ENCODE data around the gene MGAT4B. TPM values are rescaled to one million over a fixed set of nuclear protein-coding genes. Genes with fewer than 3 reads are reported as not detected.

The MGAT4B gene
- total and polyA plus RNA-seq, 2 of the 13 experiments (the other 11 are each of a cell fraction or from before 2014, with no cell fraction given), result 93.5 to 130 TPM

DNA sequence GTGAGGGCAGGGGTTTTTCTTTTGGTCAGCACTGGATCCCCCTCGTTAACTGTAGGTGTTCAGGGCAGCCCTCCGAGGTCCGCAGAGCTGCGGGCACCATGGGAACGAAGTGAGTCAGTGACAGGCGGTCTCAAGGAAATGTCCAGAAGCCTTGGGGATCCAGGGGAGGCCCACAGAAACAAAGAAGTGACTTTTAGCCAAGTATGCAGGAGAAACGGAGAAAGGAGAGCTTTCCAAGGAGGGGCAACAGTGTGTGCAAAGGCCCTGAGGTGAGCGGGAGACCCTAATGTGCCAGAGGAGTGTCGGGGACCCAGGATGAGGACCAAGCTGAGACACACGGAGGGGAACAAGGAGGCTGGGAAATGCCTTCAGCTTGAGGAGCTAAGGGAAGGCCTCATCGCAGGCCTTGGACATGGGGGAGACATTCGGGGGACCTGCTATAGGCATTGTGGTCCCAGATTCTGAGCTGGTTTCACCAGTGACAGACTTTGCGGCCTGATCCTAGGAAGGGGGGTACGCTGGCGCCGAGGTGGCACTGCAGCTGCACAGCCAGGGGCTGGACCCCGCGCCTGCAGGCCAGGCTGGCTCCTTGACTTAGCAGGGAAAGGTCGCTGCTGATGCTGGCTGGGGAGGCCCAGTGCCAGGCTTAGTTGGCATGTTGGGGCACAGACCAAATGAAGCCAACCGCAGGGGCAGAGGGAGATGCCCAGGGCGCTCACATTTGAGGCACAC, 9.6 kb downstream of the MGAT4B start:
- DNase-seq (ENCODE audit: low spot score) (no peak), FAIRE-seq (no peak), ATAC-seq (no peak)
- H3K9ac ChIP-seq (ENCODE audit: insufficient read depth, low read depth, low read length), result peak overlapping the region; percentile 76
- H2AFZ ChIP-seq (ENCODE audit: low read length), result no peak overlapping the region
- H3K36me3 ChIP-seq (replicated peaks in 1 of 2; ENCODE audit: control insufficient read depth in 1 of 2, insufficient read depth in 2 of 2, low read length in 2 of 2), result peaks cover 24 to 41% of the 10 kb centered on the region in 2 experiments; a peak in 4 of 5 replicates
- H4K20me1 ChIP-seq (ENCODE audit: insufficient read depth, low read length), result peaks cover 5% of the 10 kb centered on the region; the same call in 1 of the 2 replicates
- peak overlapping the region; percentile 77 for H3K27ac ChIP-seq (ENCODE audit: extremely low read length, insufficient read depth, low read length)
- peaks cover 41% of the 10 kb centered on the region for H3K4me1 ChIP-seq (ENCODE audit: insufficient read depth, low read length)
- H3K9me3 ChIP-seq (ENCODE audit: low read length), result no peaks in the 10 kb centered on the region
- TF ChIP-seq ASH2L (IDR thresholded peaks at IDR 0.05; ENCODE audit: insufficient read length, low read depth, low read length) (peak; percentile 2), ZC3H13 (CRISPR knock-in tag; IDR thresholded peaks at IDR 0.05) (0 out of 2 replicates have a peak, but pooled peaks have one; percentile 25), ZMYM2 (CRISPR knock-in tag; IDR thresholded peaks at IDR 0.05) (0 out of 2 replicates have a peak, but pooled peaks have one; percentile 5), ZNF230 (CRISPR knock-in tag; IDR thresholded peaks at IDR 0.05) (peak; percentile 18; the same call in 1 of the 2 replicates), EED (CRISPR knock-in tag; IDR thresholded peaks at IDR 0.05) (no peak), ZNF652 (CRISPR knock-in tag; IDR thresholded peaks at IDR 0.05; ENCODE audit: borderline replicate concordance, low read depth) (no peak), ZMYM3 (CRISPR knock-in tag; IDR thresholded peaks at IDR 0.05) (peak; percentile 59; the same call in 1 of the 2 replicates), ZNF572 (CRISPR knock-in tag; IDR thresholded peaks at IDR 0.05) (0 out of 2 replicates have a peak, but pooled peaks have one; percentile 22), CAMTA2 (CRISPR knock-in tag; IDR thresholded peaks at IDR 0.05; ENCODE audit: borderline replicate concordance) (0 out of 2 replicates have a peak, but pooled peaks have one; percentile 13), ZNF350 (CRISPR knock-in tag; IDR thresholded peaks at IDR 0.05; ENCODE audit: borderline replicate concordance, low read depth) (0 out of 2 replicates have a peak, but pooled peaks have one; percentile 9)
- TF ChIP-seq, protein P1, sequence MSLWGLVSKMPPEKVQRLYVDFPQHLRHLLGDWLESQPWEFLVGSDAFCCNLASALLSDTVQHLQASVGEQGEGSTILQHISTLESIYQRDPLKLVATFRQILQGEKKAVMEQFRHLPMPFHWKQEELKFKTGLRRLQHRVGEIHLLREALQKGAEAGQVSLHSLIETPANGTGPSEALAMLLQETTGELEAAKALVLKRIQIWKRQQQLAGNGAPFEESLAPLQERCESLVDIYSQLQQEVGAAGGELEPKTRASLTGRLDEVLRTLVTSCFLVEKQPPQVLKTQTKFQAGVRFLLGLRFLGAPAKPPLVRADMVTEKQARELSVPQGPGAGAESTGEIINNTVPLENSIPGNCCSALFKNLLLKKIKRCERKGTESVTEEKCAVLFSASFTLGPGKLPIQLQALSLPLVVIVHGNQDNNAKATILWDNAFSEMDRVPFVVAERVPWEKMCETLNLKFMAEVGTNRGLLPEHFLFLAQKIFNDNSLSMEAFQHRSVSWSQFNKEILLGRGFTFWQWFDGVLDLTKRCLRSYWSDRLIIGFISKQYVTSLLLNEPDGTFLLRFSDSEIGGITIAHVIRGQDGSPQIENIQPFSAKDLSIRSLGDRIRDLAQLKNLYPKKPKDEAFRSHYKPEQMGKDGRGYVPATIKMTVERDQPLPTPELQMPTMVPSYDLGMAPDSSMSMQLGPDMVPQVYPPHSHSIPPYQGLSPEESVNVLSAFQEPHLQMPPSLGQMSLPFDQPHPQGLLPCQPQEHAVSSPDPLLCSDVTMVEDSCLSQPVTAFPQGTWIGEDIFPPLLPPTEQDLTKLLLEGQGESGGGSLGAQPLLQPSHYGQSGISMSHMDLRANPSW (CRISPR knock-in tag; IDR thresholded peaks at IDR 0.05; ENCODE audit: borderline replicate concordance), result no peak
- TF ChIP-seq, protein P2, sequence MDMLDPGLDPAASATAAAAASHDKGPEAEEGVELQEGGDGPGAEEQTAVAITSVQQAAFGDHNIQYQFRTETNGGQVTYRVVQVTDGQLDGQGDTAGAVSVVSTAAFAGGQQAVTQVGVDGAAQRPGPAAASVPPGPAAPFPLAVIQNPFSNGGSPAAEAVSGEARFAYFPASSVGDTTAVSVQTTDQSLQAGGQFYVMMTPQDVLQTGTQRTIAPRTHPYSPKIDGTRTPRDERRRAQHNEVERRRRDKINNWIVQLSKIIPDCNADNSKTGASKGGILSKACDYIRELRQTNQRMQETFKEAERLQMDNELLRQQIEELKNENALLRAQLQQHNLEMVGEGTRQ (IDR thresholded peaks at IDR 0.05; ENCODE audit: low read depth, low read length), result no peak
- TF ChIP-seq, protein P2 (CRISPR knock-in tag; IDR thresholded peaks at IDR 0.05; ENCODE audit: borderline replicate concordance), result no peak
- H3K27me3 ChIP-seq (ENCODE audit: control insufficient read depth in 1 of 2, insufficient read depth in 2 of 2, low read length in 2 of 2), result no peaks in the 10 kb centered on the region
- in situ Hi-C loops (cut with HindIII; ENCODE audit: extremely low pct_ligation_motif_present, low pct_unique_long_range_greater_than_20kb) (no loop called here), intact Hi-C loops (cut with micrococcal nuclease; ENCODE audit: unreplicated experiment) (loop anchor here (2.0 kb wide), 1 partner anchor 34 kb away; no protein-coding TSS in a partner anchor)
- H3K4me3 ChIP-seq (replicated peaks in 1 of 3; ENCODE audit: insufficient read depth in 1 of 3, low read depth in 2 of 3, low read length in 3 of 3), result peak overlapping the region; percentile 58 to 78 (median 76); a peak in 5 of 6 replicates
- POLR2A ChIA-PET, result interaction anchor here (1.0 to 2.3 kb wide), 6 partner anchors 11 to 65 kb away, joined by 3 to 9 read pairs (median 5); partner anchors contain the start of gene SQSTM1
- 91% methylated on average over 13 of the region's 21 CpGs for WGBS (ENCODE audit: low lambda C conversion rate)
- CTCF ChIA-PET (ENCODE audit: low intra/inter-chr PET ratio, low total read pairs), result interaction anchor here (1.3 to 2.5 kb wide), 2 partner anchors 11 to 34 kb away, joined by 5 to 11 read pairs; no protein-coding TSS in a partner anchor
- no peaks in the 10 kb centered on the region for H3K79me2 ChIP-seq (ENCODE audit: insufficient read depth, low read length)
- TSS peak; percentile 47 for BruUV-seq (replicated peaks)
- H3K4me2 ChIP-seq (ENCODE audit: low read depth, low read length), result peak overlapping the region; percentile 86

Data from HepG2 (cell line).